ENCODE measurements around the gene EDN2. TPM values are rescaled to one million over a fixed set of nuclear protein-coding genes. Genes with fewer than 3 reads are reported as not detected.

EDN2 gene
- total RNA-seq, 1 donor from 2014 or later, result not detected

GRCh38 chr1:41499591-41499990 is 15.1 kb upstream of the EDN2 start:
- Mint-ChIP-seq H3K36me3 (ENCODE audit: low read depth) (no peaks in the 10 kb centered on the region), H3K4me1 (peaks cover 16% of the 10 kb centered on the region), H3K4me3 (no peak overlapping the region), H3K27me3 (peaks cover 5% of the 10 kb centered on the region), H3K27ac (no peak overlapping the region), H3K9me3 (no peaks in the 10 kb centered on the region)
- intact Hi-C loops (cut with micrococcal nuclease), result loop anchor here (10.0 kb wide), 2 partner anchors 315 to 365 kb away; no protein-coding TSS in a partner anchor
- no peak for DNase-seq

- DNase-seq, result no peak
- Mint-ChIP-seq H3K27me3 (peaks cover 5% of the 10 kb centered on the region), H3K27ac (no peak overlapping the region), H3K9me3 (no peaks in the 10 kb centered on the region), H3K4me1 (peaks cover 10% of the 10 kb centered on the region), H3K4me3 (no peak overlapping the region), H3K36me3 (ENCODE audit: low read depth) (no peaks in the 10 kb centered on the region)
- intact Hi-C loops (cut with micrococcal nuclease), result loop anchor here (10.0 kb wide), 2 partner anchors 316 to 366 kb away; no protein-coding TSS in a partner anchor
Measured at GRCh38 chr1:41498804-41499203, 14.3 kb upstream of the EDN2 start.

GRCh38 chr1:41498391-41498790 is 13.9 kb upstream of the EDN2 start:
- Mint-ChIP-seq H3K27me3 (peaks cover 5% of the 10 kb centered on the region), H3K27ac (no peak overlapping the region), H3K36me3 (ENCODE audit: low read depth) (no peaks in the 10 kb centered on the region), H3K9me3 (no peaks in the 10 kb centered on the region), H3K4me3 (no peak overlapping the region), H3K4me1 (peaks cover 10% of the 10 kb centered on the region)
- intact Hi-C loops (cut with micrococcal nuclease), result loop anchor here (10.0 kb wide), 2 partner anchors 316 to 366 kb away; no protein-coding TSS in a partner anchor
- DNase-seq, result no peak

- H3K27ac Mint-ChIP-seq, result no peak overlapping the region
- peak overlapping the region; percentile 41 for H3K4me3 Mint-ChIP-seq
- intact Hi-C loops (cut with micrococcal nuclease), result loop anchor here (10.0 kb wide), 2 partner anchors 317 to 367 kb away; no protein-coding TSS in a partner anchor
- H3K27me3 Mint-ChIP-seq, result peaks cover 5% of the 10 kb centered on the region
- H3K9me3 Mint-ChIP-seq, result no peaks in the 10 kb centered on the region
- peaks cover 10% of the 10 kb centered on the region for H3K4me1 Mint-ChIP-seq
- H3K36me3 Mint-ChIP-seq (ENCODE audit: low read depth), result no peaks in the 10 kb centered on the region
- no peak for DNase-seq
Measured at GRCh38 chr1:41497461-41498030, 13.1 kb upstream of the EDN2 start.

- H3K9me3 Mint-ChIP-seq, result no peaks in the 10 kb centered on the region
- peaks cover 10% of the 10 kb centered on the region for H3K4me1 Mint-ChIP-seq
- intact Hi-C loops (cut with micrococcal nuclease), result loop anchor here (10.0 kb wide), 2 partner anchors 318 to 368 kb away; no protein-coding TSS in a partner anchor
- peak overlapping the region; percentile 54 for H3K4me3 Mint-ChIP-seq
- H3K36me3 Mint-ChIP-seq (ENCODE audit: low read depth), result no peaks in the 10 kb centered on the region
- H3K27me3 Mint-ChIP-seq, result peaks cover 5% of the 10 kb centered on the region
- DNase-seq, result no peak
- no peak overlapping the region for H3K27ac Mint-ChIP-seq
Measured at GRCh38 chr1:41497056-41497440, 12.6 kb upstream of the EDN2 start.

- peaks cover 5% of the 10 kb centered on the region for H3K27me3 Mint-ChIP-seq
- no peak overlapping the region for H3K27ac Mint-ChIP-seq
- H3K36me3 Mint-ChIP-seq (ENCODE audit: low read depth), result no peaks in the 10 kb centered on the region
- no peaks in the 10 kb centered on the region for H3K9me3 Mint-ChIP-seq
- DNase-seq, result peak; percentile 82
- intact Hi-C loops (cut with micrococcal nuclease), result loop anchor here (10.0 kb wide), 2 partner anchors 318 to 368 kb away; no protein-coding TSS in a partner anchor
- H3K4me3 Mint-ChIP-seq, result peak overlapping the region; percentile 68
- H3K4me1 Mint-ChIP-seq, result peaks cover 10% of the 10 kb centered on the region
Measured at GRCh38 chr1:41496080-41497055, 11.9 kb upstream of the EDN2 start.

- Mint-ChIP-seq H3K4me1 (peaks cover 10% of the 10 kb centered on the region), H3K9me3 (no peaks in the 10 kb centered on the region), H3K27me3 (peaks cover 5% of the 10 kb centered on the region), H3K27ac (peak overlapping the region; percentile 28), H3K4me3 (peak overlapping the region; percentile 68), H3K36me3 (ENCODE audit: low read depth) (no peaks in the 10 kb centered on the region)
- intact Hi-C loops (cut with micrococcal nuclease), result loop anchor here (10.0 kb wide), 2 partner anchors 319 to 369 kb away; no protein-coding TSS in a partner anchor
- peak; percentile 63 for DNase-seq
Measured at GRCh38 chr1:41495210-41495948, 10.9 kb upstream of the EDN2 start.

- Mint-ChIP-seq H3K36me3 (ENCODE audit: low read depth) (no peaks in the 10 kb centered on the region), H3K4me1 (peaks cover 10% of the 10 kb centered on the region), H3K27ac (no peak overlapping the region), H3K4me3 (no peak overlapping the region), H3K27me3 (peaks cover 8% of the 10 kb centered on the region), H3K9me3 (no peaks in the 10 kb centered on the region)
- DNase-seq, result no peak
- intact Hi-C loops (cut with micrococcal nuclease), result loop anchor here (10.0 kb wide), 2 partner anchors 320 to 370 kb away; no protein-coding TSS in a partner anchor
Measured at GRCh38 chr1:41494351-41495209, 10.1 kb upstream of the EDN2 start.

- intact Hi-C loops (cut with micrococcal nuclease), result loop anchor here (10.0 kb wide), 2 partner anchors 321 to 371 kb away; no protein-coding TSS in a partner anchor
- no peaks in the 10 kb centered on the region for H3K9me3 Mint-ChIP-seq
- no peaks in the 10 kb centered on the region for H3K36me3 Mint-ChIP-seq (ENCODE audit: low read depth)
- no peak for DNase-seq
- H3K4me1 Mint-ChIP-seq, result peaks cover 10% of the 10 kb centered on the region
- no peak overlapping the region for H3K4me3 Mint-ChIP-seq
- H3K27ac Mint-ChIP-seq, result no peak overlapping the region
- peaks cover 11% of the 10 kb centered on the region for H3K27me3 Mint-ChIP-seq
Measured at GRCh38 chr1:41493626-41494350, 9.3 kb upstream of the EDN2 start.

GRCh38 chr1:41493117-41493536 is 8.6 kb upstream of the EDN2 start:
- H3K27ac Mint-ChIP-seq, result no peak overlapping the region
- H3K36me3 Mint-ChIP-seq (ENCODE audit: low read depth), result no peaks in the 10 kb centered on the region
- H3K27me3 Mint-ChIP-seq, result peaks cover 13% of the 10 kb centered on the region
- intact Hi-C loops (cut with micrococcal nuclease), result loop anchor here (10.0 kb wide), 2 partner anchors 322 to 372 kb away; no protein-coding TSS in a partner anchor
- no peak for DNase-seq
- H3K4me1 Mint-ChIP-seq, result peaks cover 5% of the 10 kb centered on the region
- no peaks in the 10 kb centered on the region for H3K9me3 Mint-ChIP-seq
- H3K4me3 Mint-ChIP-seq, result no peak overlapping the region

- Mint-ChIP-seq H3K9me3 (no peaks in the 10 kb centered on the region), H3K27me3 (peaks cover 13% of the 10 kb centered on the region), H3K36me3 (ENCODE audit: low read depth) (no peaks in the 10 kb centered on the region), H3K4me3 (no peak overlapping the region), H3K4me1 (peaks cover 7% of the 10 kb centered on the region), H3K27ac (no peak overlapping the region)
- intact Hi-C loops (cut with micrococcal nuclease), result loop anchor here (10.0 kb wide), 2 partner anchors 322 to 372 kb away; no protein-coding TSS in a partner anchor
- DNase-seq, result peak; percentile 82
Measured at GRCh38 chr1:41492341-41492848, 7.9 kb upstream of the EDN2 start.

- Mint-ChIP-seq H3K27me3 (peaks cover 21% of the 10 kb centered on the region), H3K4me3 (no peak overlapping the region), H3K9me3 (no peaks in the 10 kb centered on the region), H3K4me1 (peaks cover 17% of the 10 kb centered on the region), H3K36me3 (ENCODE audit: low read depth) (no peaks in the 10 kb centered on the region), H3K27ac (no peak overlapping the region)
- DNase-seq, result no peak
- intact Hi-C loops (cut with micrococcal nuclease), result loop anchor here (10.0 kb wide), 2 partner anchors 324 to 374 kb away; no protein-coding TSS in a partner anchor
Measured at GRCh38 chr1:41490911-41491310, 6.4 kb upstream of the EDN2 start.

All from activated CD4-positive, alpha-beta T cell treated with anti-CD3 and anti-CD28 coated beads, Interleukin-2, amount 10 ng/mL, durations not matched to agents 24 days and 14 days (primary cell).